ENCODE data around the gene BANP.

GRCh38 chr16:87971933-87972332 lies 20.7 kb downstream of the BANP start:
- no peak for TF ChIP-seq POLR2A (IDR thresholded peaks at IDR 0.05)
- no peak for TF ChIP-seq CTCF (IDR thresholded peaks at IDR 0.05)

Measured in heart left ventricle (tissue), 13 donors.